ENCODE data around the gene RAD51D.

GRCh38 chr17:35129973-35130351, 10.3 kb upstream of the RAD51D start:
- TF ChIP-seq CTCF (IDR thresholded peaks at IDR 0.05 in 2 of 3, conservative IDR thresholded peaks at IDR 0.05 in 1 of 3; ENCODE audit: control insufficient read depth in 2 of 3, extremely low read depth in 1 of 3, insufficient read depth in 1 of 3, low read depth in 3 of 3, low read length in 3 of 3) (no peak), FOXM1 (IDR thresholded peaks at IDR 0.05; ENCODE audit: low read depth, low read length) (no peak), NKRF (conservative IDR thresholded peaks at IDR 0.05) (no peak), REST (IDR thresholded peaks at IDR 0.05; ENCODE audit: low read depth, low read length) (no peak), MXI1 (IDR thresholded peaks at IDR 0.05; ENCODE audit: low read depth, low read length) (no peak), CEBPB (IDR thresholded peaks at IDR 0.05; ENCODE audit: borderline replicate concordance in 1 of 2, low read depth in 2 of 2, low read length in 2 of 2) (no peak), NFYA (IDR thresholded peaks at IDR 0.05; ENCODE audit: borderline replicate concordance, low read depth, low read length) (no peak), PML (IDR thresholded peaks at IDR 0.05; ENCODE audit: low read length) (no peak), CREM (IDR thresholded peaks at IDR 0.05; ENCODE audit: low read depth) (no peak), PRDM15 (CRISPR knock-in tag; IDR thresholded peaks at IDR 0.05) (no peak)
